ENCODE results near the gene XRRA1.
"Not testable (repeated sequence)": the region's sequence is repeated elsewhere in the genome, so short reads cannot be mapped to it uniquely, and the experiment has no call there.

DNA sequence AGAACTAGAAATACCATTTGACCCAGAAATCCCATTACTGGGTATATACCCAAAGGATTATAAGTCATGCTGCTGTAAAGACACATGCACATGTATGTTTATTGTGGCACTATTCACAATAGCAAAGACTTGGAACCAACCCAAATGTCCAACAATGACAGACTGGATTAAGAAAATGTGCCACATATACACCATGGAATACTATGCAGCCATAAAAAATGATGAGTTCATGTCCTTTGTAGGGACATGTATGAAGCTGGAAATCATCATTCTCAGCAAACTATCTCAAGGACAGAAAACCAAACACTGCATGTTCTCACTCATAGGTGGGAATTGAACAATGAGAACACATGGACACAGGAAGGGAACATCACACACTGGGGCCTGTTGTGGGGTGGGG lies 55.9 kb downstream of the XRRA1 start:
- TF ChIP-seq, protein P1, sequence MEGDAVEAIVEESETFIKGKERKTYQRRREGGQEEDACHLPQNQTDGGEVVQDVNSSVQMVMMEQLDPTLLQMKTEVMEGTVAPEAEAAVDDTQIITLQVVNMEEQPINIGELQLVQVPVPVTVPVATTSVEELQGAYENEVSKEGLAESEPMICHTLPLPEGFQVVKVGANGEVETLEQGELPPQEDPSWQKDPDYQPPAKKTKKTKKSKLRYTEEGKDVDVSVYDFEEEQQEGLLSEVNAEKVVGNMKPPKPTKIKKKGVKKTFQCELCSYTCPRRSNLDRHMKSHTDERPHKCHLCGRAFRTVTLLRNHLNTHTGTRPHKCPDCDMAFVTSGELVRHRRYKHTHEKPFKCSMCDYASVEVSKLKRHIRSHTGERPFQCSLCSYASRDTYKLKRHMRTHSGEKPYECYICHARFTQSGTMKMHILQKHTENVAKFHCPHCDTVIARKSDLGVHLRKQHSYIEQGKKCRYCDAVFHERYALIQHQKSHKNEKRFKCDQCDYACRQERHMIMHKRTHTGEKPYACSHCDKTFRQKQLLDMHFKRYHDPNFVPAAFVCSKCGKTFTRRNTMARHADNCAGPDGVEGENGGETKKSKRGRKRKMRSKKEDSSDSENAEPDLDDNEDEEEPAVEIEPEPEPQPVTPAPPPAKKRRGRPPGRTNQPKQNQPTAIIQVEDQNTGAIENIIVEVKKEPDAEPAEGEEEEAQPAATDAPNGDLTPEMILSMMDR (conservative IDR thresholded peaks at IDR 0.05; ENCODE audit: low read depth, low read length), result not testable (repeated sequence)
- not testable (repeated sequence) for TF ChIP-seq POLR2A, MAFK (IDR thresholded peaks at IDR 0.05; ENCODE audit: low read depth, low read length)
- TF ChIP-seq, protein P2, sequence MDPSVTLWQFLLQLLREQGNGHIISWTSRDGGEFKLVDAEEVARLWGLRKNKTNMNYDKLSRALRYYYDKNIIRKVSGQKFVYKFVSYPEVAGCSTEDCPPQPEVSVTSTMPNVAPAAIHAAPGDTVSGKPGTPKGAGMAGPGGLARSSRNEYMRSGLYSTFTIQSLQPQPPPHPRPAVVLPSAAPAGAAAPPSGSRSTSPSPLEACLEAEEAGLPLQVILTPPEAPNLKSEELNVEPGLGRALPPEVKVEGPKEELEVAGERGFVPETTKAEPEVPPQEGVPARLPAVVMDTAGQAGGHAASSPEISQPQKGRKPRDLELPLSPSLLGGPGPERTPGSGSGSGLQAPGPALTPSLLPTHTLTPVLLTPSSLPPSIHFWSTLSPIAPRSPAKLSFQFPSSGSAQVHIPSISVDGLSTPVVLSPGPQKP (IDR thresholded peaks at IDR 0.05; ENCODE audit: borderline replicate concordance, low read depth, low read length), result not testable (repeated sequence)
